Endothelial cell (in vitro differentiated cells): ENCODE results near the gene POLD2. TPM values are rescaled to one million over a fixed set of nuclear protein-coding genes. Genes with fewer than 3 reads are reported as not detected.

Source experiments
- DNase-seq: peaks from one replicate; pipeline ENCODE4 v3.0.0; 2021; ENCODE audit warnings: low spot score
- H3K27ac Mint-ChIP-seq: one replicate; pipeline ENCODE4 v1.8.0; 2021; ENCODE audit warnings: mixed read lengths, inconsistent platforms; ENCODE audit not compliant: unreplicated experiment
- H3K27me3 Mint-ChIP-seq: one replicate; pipeline ENCODE4 v1.8.0; 2021; ENCODE audit warnings: mild to moderate bottlenecking, moderate library complexity, mixed read lengths, inconsistent platforms; ENCODE audit not compliant: unreplicated experiment
- H3K36me3 Mint-ChIP-seq: one replicate; pipeline ENCODE4 v1.8.0; 2021; ENCODE audit warnings: mild to moderate bottlenecking, low read depth, mixed read lengths, inconsistent platforms; ENCODE audit not compliant: unreplicated experiment
- H3K4me1 Mint-ChIP-seq: one replicate; pipeline ENCODE4 v1.8.0; 2021; ENCODE audit warnings: mild to moderate bottlenecking, mixed read lengths, inconsistent platforms; ENCODE audit not compliant: unreplicated experiment
- H3K4me3 Mint-ChIP-seq: one replicate; pipeline ENCODE4 v1.8.0; 2021; ENCODE audit warnings: mild to moderate bottlenecking, mixed read lengths, inconsistent platforms; ENCODE audit not compliant: unreplicated experiment
- H3K9me3 Mint-ChIP-seq: one replicate; pipeline ENCODE4 v1.8.0; 2021; ENCODE audit warnings: mixed read lengths, inconsistent platforms; ENCODE audit not compliant: unreplicated experiment
- CTCF ChIP-seq: fragments of 200-600 bp; sonication (generic); IDR thresholded peaks from one replicate; pipeline ENCODE4 v1.5.0; 2021; ENCODE audit warnings: antibody characterized with exemption; ENCODE audit not compliant: unreplicated experiment
- total RNA-seq: library from RNA; stranded (reverse); fragmentation: NEBNext Ultra II Directional; extraction: Animal tissue kit (Norgen Biotek cat#: 25700); gene quantifications from one replicate; pipeline ENCODE4 v1.2.1, GENCODE V29; 2021; ENCODE audit not compliant: unreplicated experiment

Gene POLD2
- total RNA-seq, 1 donor from 2014 or later: 39.9 TPM

GRCh38 chr7:44109991-44110390 is 13.4 kb downstream of the POLD2 start:
- peaks cover 9% of the 10 kb centered on the region for H3K4me1 Mint-ChIP-seq
- no peak overlapping the region for H3K27ac Mint-ChIP-seq
- no peak for DNase-seq
- peaks cover 10% of the 10 kb centered on the region for H3K27me3 Mint-ChIP-seq
- TF ChIP-seq CTCF: no peak
- no peak overlapping the region for H3K4me3 Mint-ChIP-seq
- peaks cover 12% of the 10 kb centered on the region for H3K36me3 Mint-ChIP-seq
- H3K9me3 Mint-ChIP-seq: no peaks in the 10 kb centered on the region

GRCh38 chr7:44108768-44109750 is 14.3 kb downstream of the POLD2 start:
- peaks cover 9% of the 10 kb centered on the region for H3K4me1 Mint-ChIP-seq
- H3K9me3 Mint-ChIP-seq: no peaks in the 10 kb centered on the region
- no peak for TF ChIP-seq CTCF
- peaks cover 12% of the 10 kb centered on the region for H3K27me3 Mint-ChIP-seq
- H3K36me3 Mint-ChIP-seq: peaks cover 12% of the 10 kb centered on the region
- DNase-seq: no peak
- H3K4me3 Mint-ChIP-seq: no peak overlapping the region
- H3K27ac Mint-ChIP-seq: no peak overlapping the region

GRCh38 chr7:44107961-44108767 is 15.2 kb downstream of the POLD2 start:
- no peak for TF ChIP-seq CTCF
- no peaks in the 10 kb centered on the region for H3K9me3 Mint-ChIP-seq
- H3K27me3 Mint-ChIP-seq: peaks cover 14% of the 10 kb centered on the region
- H3K36me3 Mint-ChIP-seq: peaks cover 7% of the 10 kb centered on the region
- no peak overlapping the region for H3K27ac Mint-ChIP-seq
- H3K4me1 Mint-ChIP-seq: peaks cover 13% of the 10 kb centered on the region
- no peak overlapping the region for H3K4me3 Mint-ChIP-seq
- no peak for DNase-seq

- no peak overlapping the region for H3K4me3 Mint-ChIP-seq
These were observed 16.0 kb downstream of the POLD2 start for GRCh38 chr7:44107116-44107960.

More at GRCh38 chr7:44107116-44107960, 16.0 kb downstream of the POLD2 start:
- Mint-ChIP-seq H3K4me1 (peaks cover 13% of the 10 kb centered on the region), H3K36me3 (peaks cover 7% of the 10 kb centered on the region), H3K9me3 (no peaks in the 10 kb centered on the region), H3K27ac (no peak overlapping the region), H3K27me3 (peaks cover 18% of the 10 kb centered on the region)
- DNase-seq: no peak
- TF ChIP-seq CTCF: no peak
